Measurements from ENCODE around the gene TMED7.

TMED7 gene

GRCh38 chr5:115588640-115589039 is 37.2 kb downstream of the TMED7 start:
- Histone ChIP-seq H3K27me3 (ENCODE audit: control insufficient read depth in 5 of 5, insufficient read depth in 4 of 5, low read length in 5 of 5) (no peaks in the 10 kb centered on the region), H3K9ac (ENCODE audit: low read length in 5 of 5) (no peak overlapping the region), H3K36me3 (ENCODE audit: control insufficient read depth in 5 of 5, insufficient read depth in 5 of 5, low read length in 5 of 5) (no peaks in the 10 kb centered on the region), H3K4me1 (ENCODE audit: control insufficient read depth in 5 of 5, insufficient read depth in 5 of 5, low read length in 5 of 5) (peaks cover 0 to 6% (median 0%) of the 10 kb centered on the region in 5 donors), H3K4me3 (ENCODE audit: low read depth in 1 of 5, low read length in 5 of 5) (no peak overlapping the region), H3K27ac (ENCODE audit: low read depth, low read length) (no peak overlapping the region), H3K9me3 (ENCODE audit: control insufficient read depth in 5 of 5, low read length in 5 of 5) (no peaks in the 10 kb centered on the region)

GRCh38 chr5:115586525-115587146 is 39.2 kb downstream of the TMED7 start:
- no peaks in the 10 kb centered on the region for H3K9me3 ChIP-seq (ENCODE audit: control insufficient read depth in 5 of 5, low read length in 5 of 5)
- no peaks in the 10 kb centered on the region for H3K36me3 ChIP-seq (ENCODE audit: control insufficient read depth in 5 of 5, insufficient read depth in 5 of 5, low read length in 5 of 5)
- H3K27me3 ChIP-seq (ENCODE audit: control insufficient read depth in 5 of 5, insufficient read depth in 4 of 5, low read length in 5 of 5): no peaks in the 10 kb centered on the region
- no peak overlapping the region for H3K4me3 ChIP-seq (ENCODE audit: low read depth in 1 of 5, low read length in 5 of 5)
- no peak overlapping the region for H3K9ac ChIP-seq (ENCODE audit: low read length in 5 of 5)
- no peak overlapping the region for H3K27ac ChIP-seq (ENCODE audit: low read depth, low read length)
- peaks cover 0 to 6% (median 0%) of the 10 kb centered on the region in 5 donors for H3K4me1 ChIP-seq (ENCODE audit: control insufficient read depth in 5 of 5, insufficient read depth in 5 of 5, low read length in 5 of 5)

GRCh38 chr5:115585265-115585664 is 40.6 kb downstream of the TMED7 start:
- Histone ChIP-seq H3K27ac (ENCODE audit: low read depth, low read length) (no peak overlapping the region), H3K27me3 (ENCODE audit: control insufficient read depth in 5 of 5, insufficient read depth in 4 of 5, low read length in 5 of 5) (no peaks in the 10 kb centered on the region), H3K9ac (ENCODE audit: low read length in 5 of 5) (no peak overlapping the region), H3K4me1 (ENCODE audit: control insufficient read depth in 5 of 5, insufficient read depth in 5 of 5, low read length in 5 of 5) (peaks cover 0 to 6% (median 0%) of the 10 kb centered on the region in 5 donors), H3K36me3 (ENCODE audit: control insufficient read depth in 5 of 5, insufficient read depth in 5 of 5, low read length in 5 of 5) (peaks cover 0 to 7% (median 6%) of the 10 kb centered on the region in 5 donors), H3K9me3 (ENCODE audit: control insufficient read depth in 5 of 5, low read length in 5 of 5) (no peaks in the 10 kb centered on the region), H3K4me3 (ENCODE audit: low read depth in 1 of 5, low read length in 5 of 5) (no peak overlapping the region)

- Histone ChIP-seq H3K27ac (ENCODE audit: low read depth, low read length) (no peak overlapping the region), H3K4me1 (ENCODE audit: control insufficient read depth in 5 of 5, insufficient read depth in 5 of 5, low read length in 5 of 5) (peaks cover 0 to 11% (median 0%) of the 10 kb centered on the region in 5 donors), H3K9ac (ENCODE audit: low read length in 5 of 5) (no peak overlapping the region), H3K27me3 (ENCODE audit: control insufficient read depth in 5 of 5, insufficient read depth in 4 of 5, low read length in 5 of 5) (no peaks in the 10 kb centered on the region), H3K4me3 (ENCODE audit: low read depth in 1 of 5, low read length in 5 of 5) (no peak overlapping the region), H3K36me3 (ENCODE audit: control insufficient read depth in 5 of 5, insufficient read depth in 5 of 5, low read length in 5 of 5) (peaks cover 0 to 7% (median 6%) of the 10 kb centered on the region in 5 donors), H3K9me3 (ENCODE audit: control insufficient read depth in 5 of 5, low read length in 5 of 5) (no peaks in the 10 kb centered on the region)
Observed at GRCh38 chr5:115584501-115584900, 41.3 kb downstream of the TMED7 start.

GRCh38 chr5:115583474-115583873 is 42.4 kb downstream of the TMED7 start:
- no peak overlapping the region for H3K4me3 ChIP-seq (ENCODE audit: low read depth in 1 of 5, low read length in 5 of 5)
- peaks cover 0 to 7% (median 6%) of the 10 kb centered on the region in 5 donors for H3K36me3 ChIP-seq (ENCODE audit: control insufficient read depth in 5 of 5, insufficient read depth in 5 of 5, low read length in 5 of 5)
- no peaks in the 10 kb centered on the region for H3K27me3 ChIP-seq (ENCODE audit: control insufficient read depth in 5 of 5, insufficient read depth in 4 of 5, low read length in 5 of 5)
- no peaks in the 10 kb centered on the region for H3K9me3 ChIP-seq (ENCODE audit: control insufficient read depth in 5 of 5, low read length in 5 of 5)
- peaks cover 0 to 11% (median 0%) of the 10 kb centered on the region in 5 donors for H3K4me1 ChIP-seq (ENCODE audit: control insufficient read depth in 5 of 5, insufficient read depth in 5 of 5, low read length in 5 of 5)
- no peak overlapping the region for H3K27ac ChIP-seq (ENCODE audit: low read depth, low read length)
- no peak overlapping the region for H3K9ac ChIP-seq (ENCODE audit: low read length in 5 of 5)

GRCh38 chr5:115580941-115581340 is 44.9 kb downstream of the TMED7 start:
- H3K9me3 ChIP-seq (ENCODE audit: control insufficient read depth in 5 of 5, low read length in 5 of 5): no peaks in the 10 kb centered on the region

GRCh38 chr5:115579747-115580173 is 46.1 kb downstream of the TMED7 start:
- Histone ChIP-seq H3K27me3 (ENCODE audit: control insufficient read depth in 5 of 5, insufficient read depth in 4 of 5, low read length in 5 of 5) (no peaks in the 10 kb centered on the region), H3K27ac (ENCODE audit: low read depth, low read length) (no peak overlapping the region), H3K4me1 (ENCODE audit: control insufficient read depth in 5 of 5, insufficient read depth in 5 of 5, low read length in 5 of 5) (peaks cover 0 to 5% (median 0%) of the 10 kb centered on the region in 5 donors), H3K4me3 (ENCODE audit: low read depth in 1 of 5, low read length in 5 of 5) (no peak overlapping the region), H3K9ac (ENCODE audit: low read length in 5 of 5) (no peak overlapping the region), H3K9me3 (ENCODE audit: control insufficient read depth in 5 of 5, low read length in 5 of 5) (no peaks in the 10 kb centered on the region), H3K36me3 (ENCODE audit: control insufficient read depth in 5 of 5, insufficient read depth in 5 of 5, low read length in 5 of 5) (peaks cover 0 to 10% (median 6%) of the 10 kb centered on the region in 5 donors)

More at GRCh38 chr5:115580941-115581340, 44.9 kb downstream of the TMED7 start:
- Histone ChIP-seq H3K4me1 (ENCODE audit: control insufficient read depth in 5 of 5, insufficient read depth in 5 of 5, low read length in 5 of 5) (peaks cover 0 to 5% (median 0%) of the 10 kb centered on the region in 5 donors), H3K36me3 (ENCODE audit: control insufficient read depth in 5 of 5, insufficient read depth in 5 of 5, low read length in 5 of 5) (peaks cover 0 to 7% (median 6%) of the 10 kb centered on the region in 5 donors), H3K27me3 (ENCODE audit: control insufficient read depth in 5 of 5, insufficient read depth in 4 of 5, low read length in 5 of 5) (no peaks in the 10 kb centered on the region), H3K4me3 (ENCODE audit: low read depth in 1 of 5, low read length in 5 of 5) (no peak overlapping the region), H3K27ac (ENCODE audit: low read depth, low read length) (no peak overlapping the region), H3K9ac (ENCODE audit: low read length in 5 of 5) (no peak overlapping the region)

- Histone ChIP-seq H3K9ac (ENCODE audit: low read length in 5 of 5) (no peak overlapping the region), H3K9me3 (ENCODE audit: control insufficient read depth in 5 of 5, low read length in 5 of 5) (no peaks in the 10 kb centered on the region), H3K36me3 (ENCODE audit: control insufficient read depth in 5 of 5, insufficient read depth in 5 of 5, low read length in 5 of 5) (peaks cover 0 to 10% (median 6%) of the 10 kb centered on the region in 5 donors), H3K27ac (ENCODE audit: low read depth, low read length) (no peak overlapping the region), H3K4me1 (ENCODE audit: control insufficient read depth in 5 of 5, insufficient read depth in 5 of 5, low read length in 5 of 5) (peaks cover 0 to 5% (median 0%) of the 10 kb centered on the region in 5 donors), H3K27me3 (ENCODE audit: control insufficient read depth in 5 of 5, insufficient read depth in 4 of 5, low read length in 5 of 5) (no peaks in the 10 kb centered on the region), H3K4me3 (ENCODE audit: low read depth in 1 of 5, low read length in 5 of 5) (no peak overlapping the region)
Observed at GRCh38 chr5:115579216-115579615, 46.6 kb downstream of the TMED7 start.

GRCh38 chr5:115578657-115579056 is 47.2 kb downstream of the TMED7 start:
- Histone ChIP-seq H3K4me1 (ENCODE audit: control insufficient read depth in 5 of 5, insufficient read depth in 5 of 5, low read length in 5 of 5) (peaks cover 0 to 5% (median 0%) of the 10 kb centered on the region in 5 donors), H3K36me3 (ENCODE audit: control insufficient read depth in 5 of 5, insufficient read depth in 5 of 5, low read length in 5 of 5) (peaks cover 0 to 10% (median 6%) of the 10 kb centered on the region in 5 donors), H3K9me3 (ENCODE audit: control insufficient read depth in 5 of 5, low read length in 5 of 5) (no peaks in the 10 kb centered on the region), H3K27ac (ENCODE audit: low read depth, low read length) (no peak overlapping the region), H3K4me3 (ENCODE audit: low read depth in 1 of 5, low read length in 5 of 5) (no peak overlapping the region), H3K27me3 (ENCODE audit: control insufficient read depth in 5 of 5, insufficient read depth in 4 of 5, low read length in 5 of 5) (no peaks in the 10 kb centered on the region), H3K9ac (ENCODE audit: low read length in 5 of 5) (no peak overlapping the region)

GRCh38 chr5:115577741-115578140 is 48.1 kb downstream of the TMED7 start:
- Histone ChIP-seq H3K9ac (ENCODE audit: low read length in 5 of 5) (no peak overlapping the region), H3K27ac (ENCODE audit: low read depth, low read length) (no peak overlapping the region), H3K27me3 (ENCODE audit: control insufficient read depth in 5 of 5, insufficient read depth in 4 of 5, low read length in 5 of 5) (no peaks in the 10 kb centered on the region)

More at GRCh38 chr5:115577741-115578140, 48.1 kb downstream of the TMED7 start:
- peaks cover 0 to 5% (median 0%) of the 10 kb centered on the region in 5 donors for H3K4me1 ChIP-seq (ENCODE audit: control insufficient read depth in 5 of 5, insufficient read depth in 5 of 5, low read length in 5 of 5)
- no peaks in the 10 kb centered on the region for H3K9me3 ChIP-seq (ENCODE audit: control insufficient read depth in 5 of 5, low read length in 5 of 5)
- peaks cover 0 to 10% (median 6%) of the 10 kb centered on the region in 5 donors for H3K36me3 ChIP-seq (ENCODE audit: control insufficient read depth in 5 of 5, insufficient read depth in 5 of 5, low read length in 5 of 5)
- H3K4me3 ChIP-seq (ENCODE audit: low read depth in 1 of 5, low read length in 5 of 5): no peak overlapping the region

Data from subcutaneous abdominal adipose tissue (tissue), 5 donors.